T-helper 2 cell (primary cell): ENCODE data around the gene PRKCG.

ENCODE experiments used
- DNase-seq, 5 experiments: peaks; one replicate each; pipeline versions ENCODE4 v3.0.0 to v3.0.0-alpha.2; 2012 to 2022

Gene PRKCG

DNA sequence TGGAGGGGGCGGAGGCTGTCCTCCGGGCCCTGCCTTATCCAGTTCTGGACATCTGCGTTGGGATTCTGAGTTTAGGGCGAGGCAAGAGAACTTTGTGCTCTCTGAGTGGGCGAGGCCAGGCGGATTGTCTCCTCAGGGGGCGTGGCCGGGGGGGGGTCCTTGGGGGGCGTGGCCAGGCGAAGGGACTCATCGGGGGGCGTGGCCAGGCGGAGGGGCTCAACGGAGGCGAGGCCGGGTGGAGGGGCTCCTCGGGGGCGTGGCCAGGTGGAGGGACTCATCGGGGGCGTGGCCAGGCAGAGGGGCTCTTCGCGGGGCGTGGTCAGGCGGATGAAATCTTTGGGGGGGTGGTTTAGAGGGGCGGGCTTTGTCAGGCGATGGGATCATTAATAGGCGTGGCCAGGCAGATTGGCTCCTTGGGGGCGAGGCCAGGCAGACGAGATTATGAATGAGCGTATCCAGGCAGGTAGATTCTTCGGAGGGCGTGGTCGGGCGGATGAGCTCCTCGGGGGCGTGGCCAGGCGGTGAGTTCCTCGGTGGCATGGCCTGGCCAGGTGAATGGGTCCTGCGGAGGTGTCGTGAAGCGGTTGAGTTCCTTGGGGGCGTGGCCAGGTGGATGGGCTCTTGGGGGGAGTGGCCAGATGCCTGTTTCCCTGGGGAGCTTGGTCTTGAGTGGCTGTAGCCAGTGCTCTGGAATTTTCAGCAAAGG is 16.8 kb downstream of the PRKCG start:
- DNase-seq = no peak

- DNase-seq = no peak
These were observed 18.3 kb downstream of the PRKCG start for GRCh38 chr19:53900191-53900860.

DNA sequence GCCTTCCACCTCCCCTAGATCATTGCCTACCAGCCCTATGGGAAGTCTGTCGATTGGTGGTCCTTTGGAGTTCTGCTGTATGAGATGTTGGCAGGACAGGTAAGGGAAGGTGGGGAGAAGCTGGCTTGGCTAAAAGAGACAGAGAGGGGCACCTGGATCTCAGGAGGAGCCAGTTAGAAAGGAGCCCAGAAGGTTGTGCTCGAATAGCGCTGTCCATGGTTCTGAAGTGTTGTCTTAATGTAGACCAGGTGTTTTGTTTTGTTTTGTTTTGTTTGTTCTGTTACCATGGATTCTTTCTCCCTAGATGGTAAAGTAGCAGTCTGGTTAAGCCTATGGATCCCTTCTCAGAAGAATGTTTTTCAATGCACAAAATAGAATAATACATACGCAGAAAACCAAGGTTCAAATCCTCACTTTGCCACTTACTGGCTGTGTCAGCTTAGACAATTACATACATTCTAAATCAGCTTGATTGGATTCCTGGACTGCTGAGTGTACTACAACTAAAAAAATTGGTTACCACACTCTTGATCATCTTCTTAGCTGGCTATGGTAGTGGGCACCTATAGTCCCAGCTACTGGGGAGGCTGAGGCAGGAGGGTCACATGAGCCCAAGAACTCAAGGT is 21.2 kb downstream of the PRKCG start:
- peak in 2 of 5 experiments; percentile 22 to 45 for DNase-seq

DNA sequence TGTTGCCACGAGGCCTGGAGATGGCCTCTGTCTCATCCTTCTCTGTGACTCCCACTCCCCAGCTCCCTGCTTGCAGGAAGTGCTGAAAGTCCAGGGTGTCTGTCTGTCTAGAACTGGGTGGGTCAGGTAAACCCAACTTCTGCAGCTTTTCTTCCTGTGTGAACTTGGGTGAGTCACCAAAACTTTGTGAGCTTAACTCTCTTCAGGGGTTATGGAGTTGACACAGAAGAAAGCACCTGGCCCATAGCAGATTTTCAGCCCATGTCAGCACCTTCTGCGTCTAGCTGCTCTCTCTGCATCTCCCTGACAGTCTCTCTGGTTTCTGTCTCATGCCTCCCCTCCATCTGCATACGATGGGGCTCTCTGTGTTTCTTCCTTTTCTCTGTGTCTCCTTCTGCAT is 22.9 kb downstream of the PRKCG start:
- DNase-seq = no peak

DNA sequence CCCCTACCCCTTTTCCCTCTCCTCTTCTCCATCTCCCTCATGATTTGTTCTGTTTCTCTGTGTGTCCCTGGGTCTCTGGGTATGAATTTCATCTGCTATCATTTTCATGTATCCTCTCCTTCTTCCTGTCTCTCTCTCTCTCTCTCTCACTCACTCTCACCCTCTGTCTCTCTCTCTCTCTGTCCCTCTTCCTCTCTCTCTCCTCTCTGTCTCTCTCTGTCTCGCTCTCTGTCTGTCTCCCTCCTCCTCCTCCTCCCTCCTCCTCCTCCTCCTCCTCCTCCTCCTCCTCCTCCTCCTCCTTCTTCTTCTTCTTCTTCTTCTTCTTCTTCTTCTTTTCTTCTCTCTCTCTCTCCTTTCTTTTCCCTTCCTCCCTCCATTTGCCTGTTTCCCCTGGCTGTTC is 23.8 kb downstream of the PRKCG start:
- DNase-seq = no peak

DNA sequence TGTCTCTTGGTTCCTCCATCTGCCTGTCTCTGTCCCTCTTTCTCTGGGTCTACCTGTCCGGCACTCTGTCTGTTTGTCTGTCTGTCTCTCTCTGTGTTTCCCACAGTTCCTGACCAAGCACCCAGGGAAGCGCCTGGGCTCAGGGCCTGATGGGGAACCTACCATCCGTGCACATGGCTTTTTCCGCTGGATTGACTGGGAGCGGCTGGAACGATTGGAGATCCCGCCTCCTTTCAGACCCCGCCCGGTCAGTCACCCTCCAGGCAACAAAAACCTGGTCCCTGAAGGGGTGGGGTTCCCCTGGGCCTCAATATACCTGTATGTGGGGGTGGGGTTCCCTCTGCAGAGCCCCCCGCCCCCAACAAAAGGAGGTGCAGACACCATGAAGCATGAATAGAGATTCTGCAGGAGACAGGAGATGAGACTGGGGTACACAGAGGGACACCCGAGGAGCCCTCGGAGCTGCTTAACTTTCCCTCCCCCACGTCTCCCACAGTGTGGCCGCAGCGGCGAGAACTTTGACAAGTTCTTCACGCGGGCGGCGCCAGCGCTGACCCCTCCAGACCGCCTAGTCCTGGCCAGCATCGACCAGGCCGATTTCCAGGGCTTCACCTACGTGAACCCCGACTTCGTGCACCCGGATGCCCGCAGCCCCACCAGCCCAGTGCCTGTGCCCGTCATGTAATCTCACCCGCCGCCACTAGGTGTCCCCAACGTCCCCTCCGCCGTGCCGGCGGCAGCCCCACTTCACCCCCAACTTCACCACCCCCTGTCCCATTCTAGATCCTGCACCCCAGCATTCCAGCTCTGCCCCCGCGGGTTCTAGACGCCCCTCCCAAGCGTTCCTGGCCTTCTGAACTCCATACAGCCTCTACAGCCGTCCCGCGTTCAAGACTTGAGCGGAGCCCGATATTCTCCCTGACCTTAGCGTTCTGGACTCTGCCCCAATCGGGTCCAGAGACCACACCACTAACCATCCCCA is 24.5 kb downstream of the PRKCG start:
- peak; percentile 33 to 61 (median 51) for DNase-seq

DNA sequence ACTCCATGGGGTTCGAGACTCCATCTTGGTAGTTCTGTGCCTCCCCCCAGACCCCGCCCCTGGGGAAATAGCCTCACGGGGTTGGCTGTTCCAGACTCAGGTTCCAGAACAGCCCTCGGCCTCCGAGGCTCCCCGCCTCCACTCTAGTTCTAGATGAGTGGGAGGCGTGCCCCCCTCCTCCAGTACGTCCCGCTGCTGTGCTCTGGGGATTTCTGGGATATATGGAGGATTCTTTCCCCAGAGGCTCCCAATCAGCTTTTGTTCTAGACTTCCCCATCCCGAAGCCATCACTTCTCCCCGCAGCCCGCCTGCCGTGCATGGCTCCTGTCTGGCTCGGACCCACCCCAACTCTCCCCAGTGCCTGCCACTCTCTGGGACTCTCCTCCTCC is 25.2 kb downstream of the PRKCG start:
- no peak for DNase-seq

DNA sequence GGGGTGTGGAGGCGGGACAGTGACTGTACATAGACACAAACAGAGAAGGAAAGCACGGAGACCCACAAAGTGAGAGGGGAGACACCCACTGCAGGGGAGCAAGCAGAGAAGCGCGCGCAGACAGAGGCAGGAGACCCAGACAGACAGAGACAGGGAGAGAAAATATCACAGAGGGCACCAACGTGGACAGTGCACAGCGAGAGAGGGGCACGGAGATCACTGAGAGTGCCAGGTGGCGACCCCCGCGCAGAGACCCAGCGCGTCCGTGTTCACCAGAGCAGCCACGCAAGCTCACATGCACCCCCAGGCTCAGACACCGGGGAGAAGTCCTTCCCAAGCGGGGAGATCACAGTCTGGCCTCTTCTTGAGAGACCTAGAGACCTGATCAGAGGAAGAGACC is 25.7 kb downstream of the PRKCG start:
- DNase-seq = no peak

DNA sequence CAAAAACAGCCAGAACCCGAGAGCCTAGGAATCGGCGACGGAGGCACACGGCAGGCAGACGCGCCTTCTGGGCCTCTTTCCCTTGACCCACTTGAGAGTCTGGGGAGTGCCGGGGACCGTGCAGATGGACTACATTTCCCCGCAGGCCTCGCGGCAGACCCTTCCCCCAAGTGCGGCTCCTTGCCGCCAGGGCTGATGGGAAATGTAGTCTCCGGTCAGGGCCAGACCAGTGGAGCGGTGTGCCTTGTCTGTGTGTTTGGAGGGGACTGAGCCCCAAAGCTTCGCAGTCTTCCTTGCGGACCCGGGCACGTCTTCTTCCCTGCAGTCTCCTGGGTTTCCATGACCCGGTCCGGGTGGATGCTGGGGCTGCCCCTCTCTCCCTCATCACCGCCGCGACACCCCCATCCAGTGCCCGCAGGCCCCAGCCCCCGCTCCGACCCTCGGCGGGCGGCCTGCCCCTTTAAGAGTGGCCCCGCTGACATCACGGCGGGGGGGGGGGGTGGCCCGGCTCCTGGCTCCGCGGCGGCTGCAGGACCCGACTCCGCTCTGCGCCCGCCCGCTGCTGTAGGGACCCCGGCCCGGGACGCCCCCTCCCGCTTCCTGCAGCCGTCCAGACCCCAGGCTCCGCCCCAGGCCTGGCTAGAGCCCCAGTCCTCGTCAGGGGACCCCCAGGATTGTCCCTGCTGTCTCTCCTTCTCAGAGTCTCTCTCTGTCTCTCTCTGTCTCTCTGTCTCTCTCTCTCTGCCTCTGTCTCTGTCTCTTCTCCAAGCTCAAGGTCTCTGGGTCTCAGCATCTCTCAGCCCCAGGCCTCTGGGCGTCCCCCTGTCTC is 26.3 kb downstream of the PRKCG start:
- peak in 3 of 5 experiments; percentile 11 to 54 (median 33) for DNase-seq

GRCh38 chr19:53908935-53909415 is 27.0 kb downstream of the PRKCG start, which contains the start of gene CACNG7:
TSS of gene CACNG7 (plus strand) at chr19:53909278. CDS start at chr19:53912832, 3,554 bp downstream.
- no peak for DNase-seq

GRCh38 chr19:53909471-53910169 is 27.6 kb downstream of the PRKCG start:
- no peak for DNase-seq

DNA sequence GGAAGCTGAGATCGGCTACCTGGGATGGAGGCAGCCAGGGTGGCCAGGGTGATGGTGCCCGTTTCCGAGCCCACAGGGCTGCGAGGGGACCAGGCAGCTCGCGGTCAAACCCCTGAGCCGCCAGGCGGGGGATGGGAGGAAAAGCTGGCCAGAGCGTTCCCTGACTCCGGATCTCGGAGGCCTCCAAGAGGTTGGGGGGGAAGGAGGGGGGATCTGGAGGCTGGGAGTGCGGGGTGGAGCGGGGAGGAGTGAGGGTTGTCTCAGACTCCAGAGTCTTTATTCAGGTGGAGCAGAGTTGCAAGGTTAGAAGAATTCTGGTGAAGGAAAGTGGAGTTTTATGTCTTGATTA is 28.1 kb downstream of the PRKCG start:
- DNase-seq = no peak

DNA sequence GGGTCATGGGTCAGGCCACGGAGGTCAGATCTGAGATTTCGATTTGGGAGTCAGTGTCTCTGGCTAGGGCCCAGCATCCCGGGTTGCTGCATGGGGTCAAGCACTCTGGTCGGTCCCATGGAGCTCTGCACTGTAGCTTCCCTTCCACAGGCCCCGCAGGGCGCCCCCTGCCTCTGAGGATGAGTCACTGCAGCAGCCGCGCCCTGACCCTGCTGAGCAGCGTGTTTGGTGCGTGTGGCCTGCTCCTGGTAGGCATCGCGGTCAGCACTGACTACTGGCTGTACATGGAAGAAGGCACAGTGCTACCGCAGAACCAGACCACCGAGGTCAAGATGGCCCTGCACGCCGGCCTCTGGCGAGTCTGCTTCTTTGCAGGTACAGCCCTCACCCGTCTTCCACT is 30.7 kb downstream of the PRKCG start:
- no peak for DNase-seq

DNA sequence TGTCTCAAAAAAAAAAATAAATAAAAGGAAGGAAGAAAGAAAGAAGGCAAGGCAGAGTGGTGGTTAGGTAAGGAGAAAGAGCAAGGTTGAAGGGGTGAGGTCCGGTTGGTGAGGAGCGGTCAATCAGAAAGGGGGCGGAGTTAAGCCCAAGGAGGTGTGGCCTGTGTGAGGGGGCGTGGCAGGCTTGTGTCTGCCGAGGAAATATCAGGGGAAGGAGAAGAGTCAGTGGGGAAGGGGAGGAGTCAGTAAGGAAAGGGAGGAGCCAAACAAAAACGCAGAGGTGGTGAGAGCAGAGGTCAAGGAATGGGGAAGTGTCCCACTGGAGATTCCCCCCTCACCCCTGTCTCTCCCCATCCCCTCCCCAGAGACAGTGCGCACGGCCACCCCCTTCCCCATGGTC is 33.0 kb downstream of the PRKCG start:
- no peak for DNase-seq

DNA sequence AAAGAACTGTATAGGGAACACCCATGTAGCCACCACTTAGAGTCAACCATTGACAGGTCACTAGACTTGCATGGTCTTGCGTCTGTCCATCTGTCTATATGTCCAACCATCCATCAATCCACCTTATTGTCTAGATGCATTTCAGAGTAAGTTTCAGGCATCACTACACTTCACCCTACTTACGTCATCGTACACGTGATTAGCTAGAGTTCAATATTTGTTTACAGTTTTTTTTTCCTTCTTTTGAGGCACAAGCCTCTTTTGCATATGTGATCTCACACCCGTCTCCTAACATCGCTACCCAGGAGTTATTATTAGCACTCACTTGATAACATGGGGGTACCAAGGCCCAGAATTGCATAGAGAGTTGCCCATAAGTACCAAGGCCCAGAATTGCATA is 34.0 kb downstream of the PRKCG start:
- DNase-seq = no peak

- DNase-seq = no peak
These were observed 35.4 kb downstream of the PRKCG start for GRCh38 chr19:53917356-53917755.

DNA sequence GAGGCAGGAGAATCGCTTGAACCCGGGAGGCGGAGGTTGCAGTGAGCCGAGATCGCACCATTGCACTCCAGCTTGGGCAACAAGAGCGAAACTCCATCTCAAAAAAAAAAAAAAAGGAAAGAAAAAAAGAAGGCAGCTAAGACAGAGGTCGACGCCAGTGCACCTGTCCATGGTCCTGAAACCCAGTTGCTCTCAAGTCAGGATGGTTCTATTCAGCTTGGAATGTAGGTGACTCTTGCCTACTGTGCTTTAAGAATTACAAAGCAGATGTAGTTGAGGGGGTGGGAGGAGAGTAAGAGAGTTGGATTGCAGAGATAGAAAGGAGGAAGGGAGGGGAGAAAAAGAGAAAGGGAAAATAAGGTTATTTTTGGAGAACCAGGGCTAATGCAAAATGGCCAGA is 45.7 kb downstream of the PRKCG start:
- peak in 2 of 5 experiments; percentile 18 to 36 for DNase-seq

DNA sequence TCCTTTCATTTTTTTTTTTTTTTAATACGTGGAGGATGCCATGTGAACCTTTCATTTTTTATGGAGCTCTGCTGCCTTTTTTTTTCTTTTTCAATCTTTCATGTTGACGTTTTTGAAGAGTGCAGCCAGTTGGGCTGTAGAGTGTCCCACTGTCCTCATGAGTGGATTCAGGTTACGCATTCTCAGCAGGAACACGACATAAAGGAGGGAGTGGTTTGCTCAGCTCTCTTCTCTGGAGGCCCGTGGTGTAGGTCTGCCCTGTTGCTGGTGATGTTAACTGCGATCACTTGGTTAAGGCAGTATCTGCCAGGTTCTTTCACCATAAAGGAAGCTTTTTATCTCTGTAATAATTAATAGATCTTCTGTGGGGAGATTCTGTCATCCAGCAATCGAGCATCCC is 54.0 kb downstream of the PRKCG start:
- DNase-seq = no peak

- peak in 1 of 5 experiments; percentile 6 for DNase-seq
These were observed 60.2 kb downstream of the PRKCG start for GRCh38 chr19:53942001-53942786.

- DNase-seq = no peak
These were observed 62.4 kb downstream of the PRKCG start for GRCh38 chr19:53944416-53944815.
